HEK293T (cell line): ENCODE data around the gene KRTAP10-7.
"Not testable (repeated sequence)": the region's sequence is repeated elsewhere in the genome, so short reads cannot be mapped to it uniquely, and the experiment has no call there.

ENCODE experiments used
- ARNT ChIP-seq: fragments of 450-650 bp; IDR thresholded peaks from 2 replicates; pipeline ENCODE4 v1.6.1; 2017; ENCODE audit warnings: mild to moderate bottlenecking
- BHLHE40 ChIP-seq: fragments of 450-650 bp; IDR thresholded peaks from 2 replicates; pipeline ENCODE4 v1.6.1; 2016; ENCODE audit warnings: mild to moderate bottlenecking, moderate library complexity, borderline replicate concordance
- FOXA1 ChIP-seq: fragments of 450-650 bp; IDR thresholded peaks from 2 replicates; pipeline ENCODE4 v1.6.1; 2016; ENCODE audit warnings: mild to moderate bottlenecking
- FOXK2 ChIP-seq: fragments of 450-650 bp; IDR thresholded peaks from 2 replicates; pipeline ENCODE4 v1.6.1; 2016; ENCODE audit warnings: mild to moderate bottlenecking
- FOXM1 ChIP-seq: fragments of 450-650 bp; IDR thresholded peaks from 2 replicates; pipeline ENCODE4 v1.6.1; 2017; ENCODE audit warnings: mild to moderate bottlenecking, borderline replicate concordance
- HDGF ChIP-seq: fragments of 450-650 bp; IDR thresholded peaks from 2 replicates; pipeline ENCODE4 v1.6.1; 2017; ENCODE audit warnings: antibody characterized with exemption, borderline replicate concordance
- L3MBTL2 ChIP-seq: fragments of 450-650 bp; conservative IDR thresholded peaks from 2 replicates; pipeline ENCODE4 v1.6.1; 2016; ENCODE audit warnings: mild to moderate bottlenecking
- NFRKB ChIP-seq: fragments of 450-650 bp; IDR thresholded peaks from 2 replicates; pipeline ENCODE4 v1.6.1; 2016; ENCODE audit warnings: mild to moderate bottlenecking, moderate library complexity
- PKNOX1 ChIP-seq: fragments of 450-650 bp; IDR thresholded peaks from 2 replicates; pipeline ENCODE4 v1.6.1; 2016
- SP1 ChIP-seq: fragments of 450-650 bp; IDR thresholded peaks from 2 replicates; pipeline ENCODE4 v1.6.1; 2017
- SUZ12 ChIP-seq: fragments of 450-650 bp; IDR thresholded peaks from 2 replicates; pipeline ENCODE4 v1.6.1; 2016; ENCODE audit warnings: mild to moderate bottlenecking

DNA sequence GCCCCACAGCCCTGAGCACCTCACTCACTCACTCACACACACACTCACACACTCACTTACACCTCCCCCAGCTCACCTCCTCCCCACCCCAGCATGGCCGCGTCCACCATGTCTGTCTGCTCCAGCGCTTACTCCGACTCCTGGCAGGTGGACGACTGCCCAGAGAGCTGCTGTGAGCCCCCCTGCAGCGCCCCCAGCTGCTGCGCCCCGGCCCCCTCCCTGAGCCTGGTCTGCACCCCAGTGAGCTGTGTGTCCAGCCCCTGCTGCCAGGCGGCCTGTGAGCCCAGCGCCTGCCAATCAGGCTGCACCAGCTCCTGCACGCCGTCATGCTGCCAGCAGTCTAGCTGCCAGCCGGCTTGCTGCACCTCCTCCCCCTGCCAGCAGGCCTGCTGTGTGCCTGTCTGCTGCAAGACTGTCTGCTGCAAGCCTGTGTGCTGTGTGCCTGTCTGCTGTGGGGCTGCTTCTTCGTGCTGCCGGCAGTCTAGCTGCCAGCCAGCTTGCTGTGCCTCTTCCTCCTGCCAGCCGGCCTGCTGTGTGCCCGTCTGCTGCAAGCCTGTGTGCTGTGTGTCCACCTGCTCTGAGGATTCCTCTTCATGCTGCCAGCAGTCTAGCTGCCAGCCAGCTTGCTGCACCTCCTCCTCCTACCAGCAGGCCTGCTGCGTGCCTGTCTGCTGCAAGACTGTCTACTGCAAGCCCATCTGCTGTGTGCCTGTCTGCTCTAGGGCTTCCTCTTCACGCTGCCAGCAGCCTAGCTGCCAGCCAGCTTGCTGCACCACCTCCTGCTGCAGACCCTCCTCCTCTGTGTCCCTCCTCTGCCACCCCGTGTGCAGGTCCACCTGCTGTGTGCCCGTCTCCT lies 46.2 kb downstream of the KRTAP10-7 start, which contains the start of gene KRTAP10-11:
- not testable (repeated sequence) for TF ChIP-seq PKNOX1, NFRKB, FOXK2, FOXM1, BHLHE40, FOXA1, L3MBTL2, ARNT, HDGF, SP1, SUZ12
